ENCODE measurements around the gene LMX1B. TPM values are rescaled to one million over a fixed set of nuclear protein-coding genes. Genes with fewer than 3 reads are reported as not detected.
"Not testable (repeated sequence)": the region's sequence is repeated elsewhere in the genome, so short reads cannot be mapped to it uniquely, and the experiment has no call there.

Gene LMX1B
- polyA plus RNA-seq, 1 donor = 0.96 TPM

DNA sequence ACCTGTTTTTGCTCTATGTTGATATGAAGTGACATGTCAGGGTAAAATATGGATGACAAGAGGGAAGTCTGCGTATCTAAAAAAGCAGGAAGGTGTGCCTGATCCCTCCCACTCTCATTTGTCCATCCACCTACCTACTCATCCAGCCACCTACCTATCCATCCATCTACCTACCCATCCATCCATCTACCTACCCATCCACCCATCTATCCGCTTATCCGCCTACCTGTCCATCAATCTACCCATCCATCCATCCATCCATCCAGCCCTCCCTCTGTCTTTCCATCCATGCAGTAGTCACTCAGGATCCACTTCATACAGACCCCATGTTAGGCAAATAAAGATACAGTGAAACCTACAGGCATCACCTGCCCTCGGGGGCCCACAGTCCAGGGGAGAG lies 32.4 kb downstream of the LMX1B start:
- Histone ChIP-seq H3K36me3 (ENCODE audit: control insufficient read depth, insufficient read depth, low read length) (no peaks in the 10 kb centered on the region), H3K9me3 (ENCODE audit: control insufficient read depth, low read depth, low read length) (no peaks in the 10 kb centered on the region), H3K4me1 (ENCODE audit: control insufficient read depth, insufficient read depth, low read length) (peaks cover 10% of the 10 kb centered on the region), H3K4me3 (ENCODE audit: low read length) (no peak overlapping the region), H3K27ac (ENCODE audit: low read length) (no peak overlapping the region), H3K27me3 (ENCODE audit: control insufficient read depth, insufficient read depth, low read length) (peaks cover 99% of the 10 kb centered on the region)
- no peak for DNase-seq
- WGBS (ENCODE audit: insufficient coverage, low lambda C conversion rate) = no CpG with 5 or more reads among the region's 4 CpGs

DNA sequence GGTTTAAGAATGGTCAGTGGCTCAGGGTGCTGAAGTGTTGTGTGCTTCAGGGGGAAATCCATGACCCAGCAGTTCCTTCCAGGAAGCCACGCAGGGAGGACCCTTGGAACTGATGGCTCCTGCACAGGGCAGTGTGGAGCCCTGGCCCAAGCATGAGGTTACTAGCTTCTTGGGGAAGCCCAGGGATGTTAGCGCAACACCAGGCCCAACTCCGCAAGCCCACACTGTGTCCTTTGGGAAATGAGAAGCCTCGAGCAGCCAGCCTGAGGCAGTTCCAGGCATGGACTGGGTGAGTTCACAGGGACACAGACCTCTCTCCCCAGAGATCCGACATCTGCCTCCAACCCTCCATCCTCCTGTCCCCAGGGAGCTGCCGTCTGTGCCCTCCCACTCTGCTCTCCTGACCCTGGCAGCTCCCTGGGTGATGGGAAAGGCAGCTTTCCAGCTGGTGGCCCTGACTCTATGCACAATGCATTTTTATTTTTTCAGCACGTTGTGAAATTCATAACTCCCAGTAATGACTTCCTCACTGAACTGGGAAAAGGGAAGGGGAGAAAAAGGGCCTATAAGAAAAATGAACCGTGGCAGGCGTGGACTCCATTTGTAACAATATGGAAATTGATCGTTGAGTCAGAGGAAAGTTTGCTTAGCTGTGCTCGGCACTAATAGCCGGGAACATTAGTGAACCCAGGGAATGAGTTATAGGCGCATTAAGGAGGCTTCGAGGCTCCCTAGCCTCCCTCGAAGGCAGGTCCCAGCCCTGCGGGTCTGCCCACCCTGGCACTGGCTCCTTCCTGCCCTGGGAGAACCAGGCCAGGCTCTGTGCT lies 34.1 kb downstream of the LMX1B start:
- peaks cover 99% of the 10 kb centered on the region for H3K27me3 ChIP-seq (ENCODE audit: control insufficient read depth, insufficient read depth, low read length)
- 89% methylated on average over 3 of the region's 16 CpGs for WGBS (ENCODE audit: insufficient coverage, low lambda C conversion rate)

DNA sequence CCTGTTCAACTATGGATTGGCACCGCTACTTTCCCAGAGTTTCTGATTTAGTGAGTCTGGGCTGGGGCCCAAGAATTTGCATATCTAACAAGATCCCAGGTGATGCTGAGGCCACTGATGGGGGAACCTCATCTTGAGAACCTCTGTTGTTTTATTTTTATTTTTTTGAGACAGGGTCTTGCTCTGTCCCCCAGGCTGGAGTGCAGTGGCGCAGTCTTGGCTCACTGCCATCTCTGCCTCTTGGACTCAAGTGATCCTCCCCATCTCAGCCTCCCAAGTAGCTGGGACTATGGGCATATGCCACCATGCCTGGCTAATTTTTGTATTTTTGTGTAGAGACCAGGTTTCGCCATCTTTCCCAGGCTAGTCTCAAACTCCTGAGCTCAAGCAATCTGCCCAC lies 35.7 kb downstream of the LMX1B start:
- H3K9me3 ChIP-seq (ENCODE audit: control insufficient read depth, low read depth, low read length) = no peaks in the 10 kb centered on the region
- no peak for DNase-seq
- H3K36me3 ChIP-seq (ENCODE audit: control insufficient read depth, insufficient read depth, low read length) = no peaks in the 10 kb centered on the region
- no peak overlapping the region for H3K4me3 ChIP-seq (ENCODE audit: low read length)
- H3K27me3 ChIP-seq (ENCODE audit: control insufficient read depth, insufficient read depth, low read length) = peaks cover 99% of the 10 kb centered on the region
- WGBS (ENCODE audit: insufficient coverage, low lambda C conversion rate) = 83% methylated on average over 1 of the region's 3 CpGs
- H3K4me1 ChIP-seq (ENCODE audit: control insufficient read depth, insufficient read depth, low read length) = peaks cover 24% of the 10 kb centered on the region
- H3K27ac ChIP-seq (ENCODE audit: low read length) = no peak overlapping the region

More for the DNA sequence above, 34.1 kb downstream of the LMX1B start:
- no peak overlapping the region for H3K27ac ChIP-seq (ENCODE audit: low read length)
- DNase-seq = no peak
- no peaks in the 10 kb centered on the region for H3K9me3 ChIP-seq (ENCODE audit: control insufficient read depth, low read depth, low read length)
- H3K4me3 ChIP-seq (ENCODE audit: low read length) = no peak overlapping the region
- H3K4me1 ChIP-seq (ENCODE audit: control insufficient read depth, insufficient read depth, low read length) = peaks cover 23% of the 10 kb centered on the region
- H3K36me3 ChIP-seq (ENCODE audit: control insufficient read depth, insufficient read depth, low read length) = no peaks in the 10 kb centered on the region

DNA sequence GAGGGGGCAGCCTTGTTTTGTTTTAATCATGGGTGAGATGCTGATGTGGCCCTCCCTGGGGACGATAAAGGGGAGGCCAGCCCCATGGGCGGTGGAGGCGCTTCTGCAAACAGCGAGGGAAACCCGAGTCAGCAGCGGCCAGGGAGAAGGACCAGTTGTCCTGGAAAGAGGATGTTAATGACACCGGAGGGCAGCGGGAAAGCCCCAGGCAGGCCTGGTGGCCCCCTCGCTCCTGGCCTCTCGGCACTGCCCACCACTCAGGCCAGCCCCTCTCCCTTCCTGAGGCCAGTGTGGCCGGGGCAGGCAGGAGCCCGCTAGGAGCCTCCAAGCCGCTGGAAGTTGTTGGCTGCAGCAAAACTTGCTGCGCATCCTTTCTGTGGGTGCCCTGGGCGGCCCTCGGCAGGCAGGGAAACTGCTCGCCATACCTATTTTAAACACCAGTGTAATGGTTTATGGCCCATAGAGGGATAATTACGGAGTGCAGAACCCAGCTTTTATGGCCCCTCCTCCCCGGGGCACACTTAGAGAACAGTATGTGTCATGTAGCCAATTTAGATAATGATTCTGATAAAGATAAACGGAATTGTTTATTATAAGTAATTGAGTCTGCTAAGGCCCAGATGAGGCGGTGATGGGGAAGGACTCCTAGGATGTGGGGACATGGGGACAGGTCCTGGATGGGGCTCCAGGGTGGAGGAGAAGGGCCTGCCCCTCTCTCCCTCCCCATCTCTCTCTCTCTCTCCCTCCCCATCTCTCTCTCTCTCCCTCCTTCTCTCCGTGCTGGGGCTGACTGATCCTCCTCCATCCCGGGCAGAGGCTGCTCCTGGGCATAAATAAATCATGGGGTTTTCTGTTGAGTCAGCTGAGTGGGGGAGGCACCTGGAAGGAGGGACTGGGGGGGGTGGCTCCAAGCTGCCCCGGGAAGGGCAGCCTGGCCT lies 36.9 kb downstream of the LMX1B start:
- Histone ChIP-seq H3K27ac (ENCODE audit: low read length) (no peak overlapping the region), H3K36me3 (ENCODE audit: control insufficient read depth, insufficient read depth, low read length) (no peaks in the 10 kb centered on the region), H3K4me1 (ENCODE audit: control insufficient read depth, insufficient read depth, low read length) (peaks cover 24% of the 10 kb centered on the region), H3K27me3 (ENCODE audit: control insufficient read depth, insufficient read depth, low read length) (peaks cover 98% of the 10 kb centered on the region), H3K9me3 (ENCODE audit: control insufficient read depth, low read depth, low read length) (no peaks in the 10 kb centered on the region), H3K4me3 (ENCODE audit: low read length) (no peak overlapping the region)
- no CpG with 5 or more reads among the region's 24 CpGs for WGBS (ENCODE audit: insufficient coverage, low lambda C conversion rate)
- DNase-seq = peak in 1 of 2 donors; percentile 26

DNA sequence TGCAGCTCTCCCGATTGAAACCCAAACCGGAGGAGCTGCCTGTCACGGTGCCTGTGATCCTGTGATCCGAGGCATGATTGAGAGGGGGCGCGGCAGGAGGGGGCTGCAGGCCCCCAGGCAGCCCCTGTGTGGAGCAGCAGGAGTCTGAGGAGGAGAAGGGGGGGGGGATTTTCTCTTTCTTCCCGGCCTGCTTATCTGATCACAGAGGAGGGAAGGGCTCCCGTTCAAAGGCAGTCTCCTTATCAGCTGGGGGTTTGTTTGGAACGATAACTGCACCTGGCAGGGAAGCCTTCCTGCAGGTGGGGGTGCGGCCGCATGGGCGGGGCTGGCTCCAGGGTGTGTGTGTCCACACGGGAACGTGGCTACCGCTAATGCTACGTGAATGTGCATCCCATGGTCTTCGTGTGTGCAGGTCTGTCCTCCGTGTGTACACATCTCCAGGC lies 38.4 kb downstream of the LMX1B start:
- Histone ChIP-seq H3K36me3 (ENCODE audit: control insufficient read depth, insufficient read depth, low read length) (no peaks in the 10 kb centered on the region), H3K9me3 (ENCODE audit: control insufficient read depth, low read depth, low read length) (no peaks in the 10 kb centered on the region), H3K27me3 (ENCODE audit: control insufficient read depth, insufficient read depth, low read length) (peaks cover 95% of the 10 kb centered on the region), H3K4me1 (ENCODE audit: control insufficient read depth, insufficient read depth, low read length) (peaks cover 24% of the 10 kb centered on the region), H3K27ac (ENCODE audit: low read length) (no peak overlapping the region), H3K4me3 (ENCODE audit: low read length) (no peak overlapping the region)
- DNase-seq = peak; percentile 40 to 68
- no CpG with 5 or more reads among the region's 18 CpGs for WGBS (ENCODE audit: insufficient coverage, low lambda C conversion rate)

DNA sequence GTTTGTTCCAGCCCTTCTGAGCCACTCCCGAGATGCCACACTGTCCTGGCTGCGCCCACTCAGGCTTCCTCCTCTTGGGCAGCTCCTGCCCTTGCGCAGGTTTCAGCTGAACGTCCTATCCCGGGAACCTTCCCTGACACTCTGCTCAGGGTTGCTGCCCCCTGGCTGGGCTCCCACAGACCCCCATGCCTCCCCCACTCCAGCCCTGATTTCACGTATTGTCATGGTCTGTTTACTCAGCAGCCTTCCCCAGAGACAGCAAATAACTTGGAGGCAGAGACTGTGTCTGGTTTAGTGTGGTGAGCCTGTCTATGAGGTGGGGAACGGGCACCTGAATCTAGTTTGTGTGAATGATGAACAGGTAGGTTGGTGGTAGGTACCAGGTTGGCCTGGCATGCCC lies 40.4 kb downstream of the LMX1B start:
- DNase-seq = no peak
- Histone ChIP-seq H3K27me3 (ENCODE audit: control insufficient read depth, insufficient read depth, low read length) (peaks cover 90% of the 10 kb centered on the region), H3K36me3 (ENCODE audit: control insufficient read depth, insufficient read depth, low read length) (no peaks in the 10 kb centered on the region), H3K4me1 (ENCODE audit: control insufficient read depth, insufficient read depth, low read length) (peaks cover 27% of the 10 kb centered on the region), H3K4me3 (ENCODE audit: low read length) (no peak overlapping the region), H3K27ac (ENCODE audit: low read length) (no peak overlapping the region), H3K9me3 (ENCODE audit: control insufficient read depth, low read depth, low read length) (no peaks in the 10 kb centered on the region)
- no CpG with 5 or more reads among the region's 7 CpGs for WGBS (ENCODE audit: insufficient coverage, low lambda C conversion rate)

DNA sequence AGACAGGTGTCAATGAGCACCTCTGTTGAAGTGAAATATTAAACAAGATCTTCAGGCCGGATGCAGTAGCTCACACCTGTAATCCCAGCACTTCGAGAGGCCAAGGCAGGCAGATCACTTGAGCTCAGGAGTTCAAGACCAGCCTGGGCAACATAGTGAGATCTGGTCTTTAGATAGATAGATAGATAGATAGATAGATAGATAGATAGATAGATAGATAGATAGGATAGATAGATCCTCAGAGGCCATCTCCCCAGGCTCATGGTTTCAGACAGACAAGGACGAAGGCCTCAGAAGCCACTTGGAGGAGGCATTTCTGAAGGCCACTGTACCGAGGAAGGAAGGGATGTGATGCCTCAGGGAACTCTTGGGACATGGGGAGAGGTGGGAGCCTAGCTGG lies 42.5 kb downstream of the LMX1B start:
- not testable (repeated sequence) for H3K27ac ChIP-seq (ENCODE audit: low read length); H3K36me3 ChIP-seq (ENCODE audit: control insufficient read depth, insufficient read depth, low read length); H3K9me3 ChIP-seq (ENCODE audit: control insufficient read depth, low read depth, low read length); H3K4me3 ChIP-seq (ENCODE audit: low read length); DNase-seq
- H3K4me1 ChIP-seq (ENCODE audit: control insufficient read depth, insufficient read depth, low read length) = peaks cover 17% of the 10 kb centered on the region
- WGBS (ENCODE audit: insufficient coverage, low lambda C conversion rate) = no CpG with 5 or more reads among the region's 4 CpGs
- H3K27me3 ChIP-seq (ENCODE audit: control insufficient read depth, insufficient read depth, low read length) = peaks cover 78% of the 10 kb centered on the region

DNA sequence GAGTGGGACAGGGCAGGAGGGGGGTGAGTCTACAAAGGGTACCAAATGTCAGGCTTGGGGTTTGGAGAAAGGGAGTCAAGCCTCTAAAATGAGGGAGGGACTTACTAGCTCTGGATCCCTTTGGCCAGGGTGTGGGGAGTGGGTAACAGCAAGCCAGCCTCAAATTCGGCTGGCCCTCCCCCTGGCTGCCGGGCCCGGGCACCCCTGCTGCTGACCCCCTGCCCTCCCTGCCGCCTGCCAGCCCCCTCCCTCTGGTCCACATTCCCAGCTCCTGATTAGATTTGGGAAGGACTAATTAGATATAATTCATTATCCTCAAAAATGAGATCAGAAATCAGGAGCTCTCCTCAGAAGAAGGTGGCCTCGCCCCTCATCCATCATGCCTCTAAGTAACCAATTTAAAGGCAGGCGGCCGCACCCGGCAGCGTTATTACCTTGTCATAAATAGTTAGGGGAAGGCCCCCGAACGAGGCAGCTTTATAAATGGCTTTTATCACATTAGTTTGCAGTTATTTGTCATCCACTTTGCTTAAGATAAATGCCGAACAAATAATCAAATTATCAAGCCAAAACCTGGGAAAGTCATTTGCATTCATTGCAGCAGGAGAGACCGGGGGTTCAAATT lies 44.6 kb downstream of the LMX1B start:
- peaks cover 65% of the 10 kb centered on the region for H3K27me3 ChIP-seq (ENCODE audit: control insufficient read depth, insufficient read depth, low read length)
- no peak overlapping the region for H3K4me3 ChIP-seq (ENCODE audit: low read length)
- peak in 1 of 2 donors; percentile 55 for DNase-seq
- H3K27ac ChIP-seq (ENCODE audit: low read length) = no peak overlapping the region
- peaks cover 3% of the 10 kb centered on the region for H3K4me1 ChIP-seq (ENCODE audit: control insufficient read depth, insufficient read depth, low read length)
- WGBS (ENCODE audit: insufficient coverage, low lambda C conversion rate) = 20% methylated on average over 1 of the region's 13 CpGs
- H3K36me3 ChIP-seq (ENCODE audit: control insufficient read depth, insufficient read depth, low read length) = no peaks in the 10 kb centered on the region
- no peaks in the 10 kb centered on the region for H3K9me3 ChIP-seq (ENCODE audit: control insufficient read depth, low read depth, low read length)

DNA sequence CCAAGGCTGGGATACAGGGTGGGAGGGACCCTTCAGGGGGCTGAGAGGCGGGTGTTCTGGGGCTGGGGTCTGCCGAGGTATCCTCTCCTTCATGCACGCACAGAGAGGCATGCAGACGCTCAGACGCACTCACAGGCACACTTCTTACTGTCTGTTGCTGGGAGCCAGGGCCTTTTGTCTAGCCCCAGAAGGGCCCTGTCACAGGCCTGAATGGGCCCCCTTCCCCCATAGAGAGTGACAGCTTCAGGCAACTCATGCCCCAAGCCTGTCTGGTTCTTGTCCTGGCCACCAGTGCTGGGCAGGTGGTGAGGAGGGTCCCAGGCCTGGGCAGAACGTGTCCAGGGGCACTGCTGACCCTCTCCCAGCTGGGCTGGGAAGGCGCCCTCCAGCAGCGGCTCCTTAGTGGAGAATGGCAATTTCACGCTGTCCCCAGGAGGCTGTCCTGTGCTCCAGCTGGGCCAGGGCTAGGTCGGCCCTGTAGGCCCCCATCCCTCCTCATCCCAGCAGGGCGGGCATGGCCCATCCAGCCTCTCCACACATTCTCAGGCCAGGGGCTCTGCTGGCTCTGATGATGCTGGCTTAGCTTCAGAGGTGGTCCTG lies 45.3 kb downstream of the LMX1B start:
- peaks cover 64% of the 10 kb centered on the region for H3K27me3 ChIP-seq (ENCODE audit: control insufficient read depth, insufficient read depth, low read length)
- H3K9me3 ChIP-seq (ENCODE audit: control insufficient read depth, low read depth, low read length) = no peaks in the 10 kb centered on the region
- no peaks in the 10 kb centered on the region for H3K36me3 ChIP-seq (ENCODE audit: control insufficient read depth, insufficient read depth, low read length)
- no peak overlapping the region for H3K4me3 ChIP-seq (ENCODE audit: low read length)
- WGBS (ENCODE audit: insufficient coverage, low lambda C conversion rate) = no CpG with 5 or more reads among the region's 11 CpGs
- H3K27ac ChIP-seq (ENCODE audit: low read length) = no peak overlapping the region
- DNase-seq = no peak
- H3K4me1 ChIP-seq (ENCODE audit: control insufficient read depth, insufficient read depth, low read length) = peaks cover 3% of the 10 kb centered on the region

DNA sequence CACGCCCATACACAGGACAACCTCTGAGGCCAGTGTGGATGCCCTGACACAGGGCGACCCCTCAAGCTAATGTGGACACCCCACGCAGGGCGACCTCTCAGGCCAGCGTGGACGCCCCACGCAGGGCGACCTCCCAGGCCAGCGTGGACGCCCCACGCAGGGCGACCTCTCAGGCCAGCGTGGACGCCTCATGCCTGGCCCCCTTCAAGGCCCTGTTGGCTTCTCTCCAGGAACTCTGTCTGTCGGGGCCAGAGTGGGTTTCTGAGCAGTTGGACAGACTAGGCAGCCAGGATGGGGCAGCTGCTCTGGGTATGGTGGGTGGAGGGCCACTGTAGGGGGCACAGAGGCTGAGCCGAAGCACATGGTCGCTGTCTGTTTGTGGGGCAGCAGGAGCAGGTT lies 47.4 kb downstream of the LMX1B start:
- no peaks in the 10 kb centered on the region for H3K9me3 ChIP-seq (ENCODE audit: control insufficient read depth, low read depth, low read length)

More for the DNA sequence above, 47.4 kb downstream of the LMX1B start:
- Histone ChIP-seq H3K4me1 (ENCODE audit: control insufficient read depth, insufficient read depth, low read length) (peaks cover 3% of the 10 kb centered on the region), H3K27me3 (ENCODE audit: control insufficient read depth, insufficient read depth, low read length) (peaks cover 65% of the 10 kb centered on the region), H3K4me3 (ENCODE audit: low read length) (no peak overlapping the region), H3K27ac (ENCODE audit: low read length) (no peak overlapping the region), H3K36me3 (ENCODE audit: control insufficient read depth, insufficient read depth, low read length) (no peaks in the 10 kb centered on the region)
- DNase-seq = no peak
- WGBS (ENCODE audit: insufficient coverage, low lambda C conversion rate) = no CpG with 5 or more reads among the region's 17 CpGs

Measured in large intestine (tissue), 3 donors.